GM19035 (cell line): Measurements from ENCODE around the gene GLYAT.
A peak's percentile ranks its signal among the peaks of the same experiment; 100 is the strongest.
"Not testable (repeated sequence)": the region's sequence is repeated elsewhere in the genome, so short reads cannot be mapped to it uniquely, and the experiment has no call there.

Experiments
- ATAC-seq: cut with Tn5 transposase; IDR thresholded peaks from one replicate; pipeline ENCODE4 v1.9.1; 2021; ENCODE audit not compliant: unreplicated experiment

The GLYAT gene

GRCh38 chr11:58685973-58686722 lies 45.6 kb downstream of the GLYAT start:
- no peak for ATAC-seq

GRCh38 chr11:58682660-58683059 lies 49.1 kb downstream of the GLYAT start:
- not testable (repeated sequence) for ATAC-seq

GRCh38 chr11:58677536-58677935 lies 54.2 kb downstream of the GLYAT start:
- not testable (repeated sequence) for ATAC-seq

GRCh38 chr11:58676563-58677135 lies 55.1 kb downstream of the GLYAT start:
- no peak for ATAC-seq

GRCh38 chr11:58675334-58676155 lies 56.2 kb downstream of the GLYAT start:
- ATAC-seq = peak; percentile 88

- ATAC-seq = no peak
Observed at GRCh38 chr11:58674609-58675008, 57.1 kb downstream of the GLYAT start.

GRCh38 chr11:58671983-58672633 lies 59.6 kb downstream of the GLYAT start:
- no peak for ATAC-seq

GRCh38 chr11:58659910-58660570 lies 71.7 kb downstream of the GLYAT start:
- no peak for ATAC-seq

- ATAC-seq = no peak
Observed at GRCh38 chr11:58659404-58659803, 72.3 kb downstream of the GLYAT start.
